SKM-1 (cell line): Measurements from ENCODE around the gene ACTG1.
"Not testable (repeated sequence)": the region's sequence is repeated elsewhere in the genome, so short reads cannot be mapped to it uniquely, and the experiment has no call there.

Experiments
- DNase-seq: peaks from one replicate; lab custom pipeline; 2025; ENCODE audit not compliant: unreplicated experiment; lab: John Stamatoyannopoulos, UW

Gene ACTG1

DNA sequence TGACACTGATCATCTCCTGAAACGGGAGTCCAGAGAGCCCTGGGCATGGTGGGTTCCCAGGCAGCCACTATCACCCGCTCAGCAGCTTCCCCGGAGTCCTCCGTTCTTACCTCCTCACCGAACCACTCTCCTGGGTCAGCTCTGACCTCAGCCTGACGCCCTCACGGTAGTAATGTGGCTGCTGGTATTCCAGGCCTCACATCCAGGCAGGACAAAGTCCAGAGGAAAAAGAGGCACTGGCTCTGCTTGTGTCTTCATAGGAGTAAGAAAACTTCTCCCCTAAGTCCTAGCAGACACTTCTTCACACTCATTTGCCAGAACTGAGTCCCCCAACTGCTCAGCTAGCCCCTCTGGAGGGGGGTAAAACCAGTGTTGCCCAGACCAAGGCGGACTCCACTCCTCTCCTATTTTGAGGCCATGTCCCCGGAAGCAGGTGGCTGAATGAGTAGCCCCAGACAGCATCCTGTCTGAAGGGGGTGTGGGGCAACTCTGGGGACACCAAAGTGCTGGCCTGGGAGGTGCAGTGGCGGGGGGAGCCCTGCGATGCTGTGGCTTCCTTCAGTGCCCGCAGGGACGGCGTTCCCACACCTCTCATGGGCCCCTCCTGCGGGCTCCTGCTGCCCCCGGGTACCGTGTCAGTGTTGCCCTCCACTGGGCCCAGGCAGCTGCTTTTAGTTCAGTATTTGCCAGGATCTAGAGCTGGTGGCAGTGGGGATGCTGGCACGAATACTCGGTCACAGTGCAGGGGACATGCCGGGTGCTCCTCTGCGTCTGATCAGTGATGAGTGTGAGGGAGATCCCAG, 20.9 kb upstream of the ACTG1 start:
- no peak for DNase-seq

DNA sequence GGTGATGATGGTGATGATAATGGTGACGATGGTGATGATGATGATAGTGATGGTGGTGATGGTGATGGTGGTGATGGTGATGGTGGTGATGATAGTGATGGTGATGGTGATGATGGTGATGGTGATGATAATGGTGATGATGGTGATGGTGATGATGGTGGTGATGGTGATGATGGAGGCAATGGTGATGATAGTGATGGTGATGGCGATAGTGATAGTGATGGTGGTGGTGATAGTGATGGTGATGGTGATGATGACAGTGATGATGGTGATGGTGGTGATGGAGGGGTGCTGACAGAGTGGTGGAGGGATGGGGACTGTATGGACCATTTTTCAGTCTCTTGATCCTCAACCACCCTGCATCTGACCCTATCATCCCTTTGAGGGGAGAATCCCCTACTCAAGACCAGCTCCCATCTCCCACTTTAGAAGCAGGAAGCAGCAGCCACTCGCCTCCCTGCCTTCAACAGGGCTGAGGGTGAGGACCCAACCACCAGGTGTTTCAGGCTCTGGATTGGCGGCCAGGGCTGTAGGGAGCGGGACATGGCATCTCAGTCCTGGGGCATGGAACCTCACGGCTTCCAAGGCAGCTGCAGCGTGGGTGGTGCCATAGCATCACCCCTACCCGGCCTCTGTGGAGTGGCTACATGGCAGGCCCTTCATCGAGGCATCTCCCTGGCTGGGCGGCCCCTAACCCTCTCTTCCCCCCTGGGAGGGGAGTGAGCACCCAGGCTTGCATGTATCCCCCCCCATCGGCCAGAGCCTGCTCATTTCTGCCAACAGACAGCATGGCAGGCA, 20.1 kb upstream of the ACTG1 start:
- no peak for DNase-seq

DNA sequence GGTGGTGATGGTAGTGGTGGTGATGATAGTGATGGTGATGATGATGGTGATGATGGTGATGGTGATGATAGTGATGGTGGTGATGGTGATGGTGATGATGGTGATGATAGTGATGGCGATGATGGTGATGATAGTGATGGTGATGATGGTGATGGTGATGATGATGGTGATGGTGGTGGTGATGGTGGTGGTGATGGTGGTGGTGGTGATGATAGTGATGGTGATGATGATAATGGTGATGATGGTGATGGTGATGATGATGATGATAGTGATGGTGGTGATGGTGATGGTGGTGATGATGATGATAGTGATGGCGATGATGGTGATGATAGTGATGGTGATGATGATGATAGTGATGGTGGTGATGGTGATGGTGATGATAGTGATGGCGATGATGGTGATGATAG, 19.4 kb upstream of the ACTG1 start:
- DNase-seq = not testable (repeated sequence)

DNA sequence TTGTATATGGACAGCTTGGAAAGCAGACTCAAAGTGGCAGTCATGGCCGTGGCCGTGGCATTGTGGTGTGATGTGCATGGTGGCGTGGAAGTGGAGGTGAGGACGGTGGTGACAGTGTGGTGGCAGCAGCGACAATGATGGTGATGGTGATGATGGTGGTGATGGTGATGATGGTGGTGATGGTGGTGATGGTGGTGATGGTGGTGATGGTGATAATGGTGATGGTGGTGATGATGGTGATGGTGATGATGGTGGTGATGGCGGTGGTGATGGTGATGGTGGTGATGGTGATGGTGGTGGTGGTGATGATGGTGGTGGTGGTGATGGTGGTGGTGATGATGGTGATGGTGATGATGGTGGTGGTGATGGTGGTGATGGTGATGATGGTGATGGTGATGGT, 18.4 kb upstream of the ACTG1 start:
- not testable (repeated sequence) for DNase-seq

DNA sequence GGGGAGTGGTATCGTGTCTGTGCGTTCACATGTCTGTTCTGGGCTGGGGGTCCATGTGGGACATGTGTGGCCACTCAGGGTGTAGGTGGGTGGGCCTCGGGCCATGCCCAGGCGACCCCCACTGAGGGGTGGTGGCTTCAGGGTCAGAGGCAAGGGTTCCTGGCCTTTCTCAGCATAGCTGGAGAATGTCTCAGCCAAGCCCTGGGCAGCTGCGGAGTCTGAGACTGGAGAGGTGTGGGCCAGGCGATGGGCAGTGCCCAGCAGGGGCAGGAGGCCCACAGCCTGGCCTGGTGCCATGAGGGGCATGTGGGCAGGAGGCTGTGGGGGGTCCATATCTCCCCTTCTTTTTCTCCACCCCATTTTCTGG, 16.8 kb upstream of the ACTG1 start:
- DNase-seq = no peak

DNA sequence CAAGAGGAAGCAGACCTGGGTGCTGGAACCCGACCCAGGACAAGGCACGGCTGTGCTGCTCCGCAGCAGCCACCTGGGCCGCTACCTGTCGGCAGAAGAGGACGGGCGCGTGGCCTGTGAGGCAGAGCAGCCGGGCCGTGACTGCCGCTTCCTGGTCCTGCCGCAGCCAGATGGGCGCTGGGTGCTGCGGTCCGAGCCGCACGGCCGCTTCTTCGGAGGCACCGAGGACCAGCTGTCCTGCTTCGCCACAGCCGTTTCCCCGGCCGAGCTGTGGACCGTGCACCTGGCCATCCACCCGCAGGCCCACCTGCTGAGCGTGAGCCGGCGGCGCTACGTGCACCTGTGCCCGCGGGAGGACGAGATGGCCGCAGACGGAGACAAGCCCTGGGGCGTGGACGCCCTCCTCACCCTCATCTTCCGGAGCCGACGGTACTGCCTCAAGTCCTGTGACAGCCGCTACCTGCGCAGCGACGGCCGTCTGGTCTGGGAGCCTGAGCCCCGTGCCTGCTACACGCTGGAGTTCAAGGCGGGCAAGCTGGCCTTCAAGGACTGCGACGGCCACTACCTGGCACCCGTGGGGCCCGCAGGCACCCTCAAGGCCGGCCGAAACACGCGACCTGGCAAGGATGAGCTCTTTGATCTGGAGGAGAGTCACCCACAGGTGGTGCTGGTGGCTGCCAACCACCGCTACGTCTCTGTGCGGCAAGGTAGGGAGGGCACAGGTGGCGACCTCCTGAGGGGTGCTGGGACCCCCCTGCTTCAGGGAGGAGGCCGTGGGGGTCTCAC, 16.2 kb upstream of the ACTG1 start:
- no peak for DNase-seq

DNA sequence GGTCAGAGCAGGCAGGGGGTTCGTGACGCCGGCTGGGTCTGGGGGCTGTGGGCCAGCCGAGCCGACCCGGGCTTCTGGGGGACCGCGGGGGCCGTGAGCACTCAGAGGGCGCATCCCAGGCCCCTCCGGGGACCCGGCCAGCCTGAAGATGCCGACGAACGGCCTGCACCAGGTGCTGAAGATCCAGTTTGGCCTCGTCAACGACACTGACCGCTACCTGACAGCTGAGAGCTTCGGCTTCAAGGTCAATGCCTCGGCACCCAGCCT, 15.7 kb upstream of the ACTG1 start:
- DNase-seq = no peak

DNA sequence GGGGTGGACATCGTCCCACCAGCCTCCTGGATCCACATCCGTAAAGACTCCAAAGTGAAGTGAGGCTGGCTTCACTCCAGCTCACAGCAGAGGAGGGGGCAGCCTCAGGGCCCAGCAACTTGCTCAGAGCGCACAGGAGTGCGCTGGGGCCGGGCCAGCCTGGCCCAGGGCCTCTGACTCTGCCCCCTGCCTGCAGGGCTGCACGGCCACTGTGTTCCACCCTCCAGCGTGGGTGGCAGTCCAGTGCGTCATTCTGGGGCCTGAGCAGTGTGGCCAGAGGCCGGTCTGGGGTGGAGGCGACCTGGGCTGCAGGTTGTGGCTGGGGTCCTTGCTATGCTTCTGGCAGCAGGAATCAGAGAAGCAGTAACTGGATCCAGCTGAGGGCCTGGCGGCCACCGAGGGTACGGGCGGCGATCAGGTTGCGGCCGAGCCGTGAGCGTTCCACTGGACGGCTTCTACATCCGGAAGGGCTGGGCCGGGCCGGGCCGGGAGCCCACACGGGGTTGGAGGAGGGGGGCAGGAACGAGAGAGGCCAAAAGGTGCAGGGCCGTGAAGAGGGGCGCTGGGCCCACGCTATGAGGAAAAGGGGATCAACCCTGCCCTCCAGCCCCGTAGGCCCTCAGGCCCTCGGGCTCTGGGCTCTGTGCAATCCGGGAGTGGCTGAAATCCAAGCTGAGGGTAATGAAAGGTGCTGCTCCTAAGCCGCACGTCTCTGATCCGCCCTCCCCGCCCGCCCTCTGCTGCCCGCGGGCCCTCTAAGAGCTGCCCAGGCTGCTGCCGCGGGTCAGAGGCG, 15.2 kb upstream of the ACTG1 start, which contains the start of gene FSCN2:
TSS of gene FSCN2 (plus strand) at position 787 of the 793 bp plus-strand sequence. CDS start 155 bp downstream, outside the sequence.
- DNase-seq = no peak

DNA sequence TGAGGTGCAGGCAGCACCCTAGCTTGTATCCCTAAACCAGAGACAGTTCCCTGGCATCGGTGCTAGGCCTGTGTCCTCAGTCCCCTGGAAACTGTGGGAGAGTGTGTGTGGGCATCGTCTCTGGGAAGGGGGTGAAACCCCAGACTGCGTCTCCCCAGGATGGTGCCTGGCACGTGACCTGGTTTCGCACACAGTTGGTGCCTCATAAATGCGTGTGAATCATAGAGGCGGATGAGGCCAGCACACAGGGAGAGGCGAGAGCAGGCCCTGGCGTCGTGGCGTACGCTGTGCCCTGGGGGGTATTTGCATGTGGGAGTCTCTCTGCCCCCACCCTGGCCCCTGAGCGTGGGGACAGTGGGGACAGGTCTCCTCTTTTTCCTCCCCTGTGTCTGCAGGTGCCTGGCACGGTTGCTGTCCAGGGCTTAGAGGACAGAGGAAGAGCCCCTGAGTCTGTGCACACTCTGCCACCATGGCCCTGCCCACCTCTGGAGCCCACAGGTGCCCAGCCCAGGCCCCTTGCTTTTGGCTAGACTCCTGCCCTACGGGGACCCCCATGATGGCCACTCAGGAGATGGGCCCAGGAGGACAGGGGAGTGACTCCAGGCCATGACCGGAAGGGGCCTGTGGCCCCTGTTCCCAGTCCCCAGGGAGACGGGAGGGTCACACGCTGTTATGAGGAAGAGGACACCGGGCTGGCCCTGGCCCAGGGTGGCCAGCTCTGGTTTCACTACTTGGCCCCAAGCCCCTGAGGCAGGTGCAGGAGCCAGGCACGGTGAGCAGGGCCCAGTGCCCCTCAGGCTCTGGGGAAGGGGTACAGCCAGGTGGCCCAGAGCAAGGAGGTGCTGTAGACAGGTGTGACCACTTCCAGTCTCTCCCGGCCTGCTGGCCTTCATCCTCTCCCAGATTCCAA, 14.3 kb upstream of the ACTG1 start:
- DNase-seq = no peak

DNA sequence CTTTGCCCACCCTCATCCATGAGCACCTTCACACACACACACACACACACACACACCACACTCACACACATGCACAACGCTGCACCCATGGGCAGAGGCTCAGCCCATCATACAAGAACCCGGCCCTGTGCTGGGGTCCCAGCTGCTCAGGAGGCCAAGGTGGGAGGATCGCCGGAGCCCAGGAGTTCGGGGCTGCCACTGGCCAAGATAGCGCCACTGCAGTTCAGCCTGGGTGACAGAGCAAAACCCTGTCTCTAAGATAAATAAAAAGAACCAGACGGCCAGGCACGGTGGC, 12.2 kb upstream of the ACTG1 start:
- no peak for DNase-seq

DNA sequence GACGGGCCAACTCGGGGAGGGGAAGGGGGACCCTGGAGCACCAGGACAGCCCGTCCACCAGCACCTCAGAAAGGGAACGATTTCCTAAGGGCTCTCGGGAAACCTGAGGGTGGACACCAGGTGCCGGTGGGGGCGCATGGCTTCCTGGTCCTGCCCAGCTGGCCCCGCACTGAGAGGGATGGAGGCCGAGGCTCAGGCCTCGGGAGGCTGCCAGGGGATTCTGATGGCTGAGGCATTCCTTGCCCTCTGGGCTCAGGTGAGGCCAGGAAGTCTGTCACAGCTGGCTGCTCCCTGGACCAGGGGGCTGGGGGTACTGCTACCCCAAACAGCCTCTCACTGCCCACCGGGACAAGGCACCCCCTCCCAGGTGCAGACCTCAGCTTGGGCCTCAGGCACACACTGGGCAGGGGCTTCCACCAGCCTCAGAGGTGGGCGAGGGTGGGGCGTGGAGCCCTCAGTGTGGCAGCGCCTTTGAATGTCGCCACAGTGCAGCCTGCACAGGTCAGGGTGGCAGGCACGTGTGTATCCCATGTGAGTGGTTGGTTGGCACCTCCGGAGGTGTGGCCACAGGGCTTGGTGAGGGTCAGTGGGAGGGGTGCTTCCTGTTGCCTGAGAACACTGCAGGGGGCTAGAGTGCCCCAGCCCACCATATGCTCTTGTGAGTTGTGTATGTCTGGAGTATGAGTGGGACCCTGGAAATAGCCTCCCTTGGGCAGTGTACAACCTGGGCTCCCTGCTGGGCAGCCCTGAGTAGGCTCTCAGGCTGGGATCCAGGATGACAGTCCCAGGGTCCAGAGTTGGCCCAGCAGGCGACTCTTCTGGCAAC, 11.7 kb upstream of the ACTG1 start:
- DNase-seq = no peak

DNA sequence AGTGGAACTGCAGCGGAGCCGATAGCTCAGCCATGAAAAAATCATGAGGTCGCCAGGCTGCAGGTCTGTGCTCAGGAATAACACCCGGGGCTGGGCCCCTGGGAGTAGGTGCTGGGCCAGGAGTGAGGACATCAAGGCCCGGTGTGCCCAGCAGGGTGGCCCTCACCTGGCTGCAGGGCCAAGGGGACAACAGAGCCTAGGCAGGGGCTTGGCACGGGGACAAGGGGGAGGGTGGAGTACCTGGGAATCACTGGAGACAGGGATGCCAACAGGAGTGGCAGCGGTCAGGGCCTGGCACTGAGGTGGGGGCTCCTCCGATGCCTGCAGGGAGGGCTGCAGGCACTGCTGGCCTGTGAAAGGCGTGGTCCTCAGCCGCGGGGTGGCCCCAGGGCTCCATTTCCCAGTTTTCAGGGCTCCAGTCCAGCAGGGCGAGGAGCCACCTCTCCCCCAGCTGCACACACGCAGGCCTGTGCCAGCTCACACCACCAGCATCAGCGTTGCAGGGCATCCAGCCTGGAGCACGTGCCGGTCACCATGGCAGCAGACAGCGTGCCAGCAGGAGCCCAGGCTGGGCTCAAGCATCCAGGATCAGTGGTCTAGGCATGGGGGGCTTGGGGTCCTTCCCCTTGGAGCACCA, 10.9 kb upstream of the ACTG1 start:
- no peak for DNase-seq

DNA sequence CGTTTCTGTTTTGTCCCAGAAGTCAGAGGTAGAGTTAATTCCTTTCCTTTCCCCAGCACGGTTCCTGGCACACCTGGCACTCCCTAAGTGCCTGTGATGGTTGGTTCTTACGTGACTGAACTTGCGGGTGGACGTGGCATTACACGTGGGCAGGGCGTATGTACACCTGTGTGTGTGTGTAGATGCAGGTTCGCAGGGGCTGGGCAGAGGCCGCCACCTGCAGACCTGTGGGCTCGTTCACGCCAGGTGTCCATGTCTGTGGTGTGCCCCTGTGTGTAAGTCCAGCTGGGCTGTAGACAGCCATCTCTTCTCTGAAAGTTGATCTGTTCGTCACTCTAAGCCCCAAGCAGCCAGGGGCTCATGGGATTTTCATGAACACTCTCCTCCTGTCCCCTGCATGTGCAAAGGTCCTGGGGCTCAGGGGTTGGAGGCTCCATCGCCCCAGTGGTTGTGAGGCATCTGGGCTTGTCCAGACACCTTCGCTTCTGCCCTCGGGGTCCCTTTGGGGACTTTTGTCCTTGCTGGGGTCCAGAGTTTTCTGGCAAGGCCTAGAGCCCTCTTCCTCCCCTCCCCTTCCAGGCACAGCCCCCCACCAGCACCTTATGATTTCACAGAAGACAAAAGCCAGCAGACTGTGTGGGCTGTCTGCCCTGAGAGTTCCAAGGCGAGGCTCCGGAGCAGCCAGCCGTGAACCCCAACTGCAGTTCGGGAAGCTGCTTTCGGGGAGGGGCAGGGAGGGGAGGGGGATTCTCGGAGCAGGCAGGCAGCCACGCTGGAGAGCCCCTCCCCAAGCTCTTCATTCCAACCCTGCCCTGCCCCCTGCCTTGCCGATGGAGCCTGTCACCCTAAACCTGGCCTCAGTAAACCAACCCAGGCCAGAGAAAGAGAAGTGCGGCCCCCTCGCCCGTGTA, 10.1 kb upstream of the ACTG1 start:
- no peak for DNase-seq

DNA sequence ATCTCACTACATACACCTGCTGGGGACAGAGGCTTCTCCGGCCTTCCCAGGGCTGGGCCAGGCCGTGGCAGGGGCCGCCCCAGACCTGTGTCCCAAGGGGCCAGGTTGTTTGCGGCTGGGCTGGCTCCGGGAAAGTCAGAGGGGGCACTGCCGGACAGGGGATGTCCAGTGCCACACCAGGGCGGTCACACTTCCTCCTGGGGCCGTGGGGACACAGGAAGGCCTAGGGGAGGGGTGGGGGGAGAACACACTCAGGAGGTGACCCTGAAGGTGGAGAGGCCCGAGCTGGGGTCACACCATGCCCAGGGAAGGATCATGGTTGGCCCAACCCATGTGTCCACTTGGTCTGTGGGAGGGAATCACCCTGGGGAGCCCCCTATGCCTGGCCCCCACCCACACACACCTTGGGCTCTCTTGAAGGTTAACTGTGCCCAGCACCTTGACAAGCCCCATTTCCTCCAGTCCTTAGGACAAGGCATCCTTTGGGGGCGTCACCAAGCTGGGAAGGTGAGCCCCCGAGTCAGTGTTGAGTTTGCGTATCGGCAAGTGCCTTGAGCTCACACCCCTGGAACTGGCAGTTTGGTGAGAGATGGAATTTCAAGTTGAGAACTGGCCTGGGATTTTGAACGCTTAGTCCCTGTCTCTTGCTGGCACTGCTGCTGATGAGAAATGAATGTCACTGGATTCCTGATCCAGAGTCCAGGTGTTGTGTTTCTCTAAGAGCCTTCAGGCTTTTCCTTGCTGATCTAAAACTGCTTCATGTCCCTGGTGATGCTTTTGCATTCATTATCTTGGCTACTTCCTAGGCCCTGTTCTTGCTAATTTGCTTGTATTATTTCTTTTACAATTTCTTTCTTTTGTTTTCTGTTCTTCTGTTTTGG, 7.7 kb upstream of the ACTG1 start:
- no peak for DNase-seq

DNA sequence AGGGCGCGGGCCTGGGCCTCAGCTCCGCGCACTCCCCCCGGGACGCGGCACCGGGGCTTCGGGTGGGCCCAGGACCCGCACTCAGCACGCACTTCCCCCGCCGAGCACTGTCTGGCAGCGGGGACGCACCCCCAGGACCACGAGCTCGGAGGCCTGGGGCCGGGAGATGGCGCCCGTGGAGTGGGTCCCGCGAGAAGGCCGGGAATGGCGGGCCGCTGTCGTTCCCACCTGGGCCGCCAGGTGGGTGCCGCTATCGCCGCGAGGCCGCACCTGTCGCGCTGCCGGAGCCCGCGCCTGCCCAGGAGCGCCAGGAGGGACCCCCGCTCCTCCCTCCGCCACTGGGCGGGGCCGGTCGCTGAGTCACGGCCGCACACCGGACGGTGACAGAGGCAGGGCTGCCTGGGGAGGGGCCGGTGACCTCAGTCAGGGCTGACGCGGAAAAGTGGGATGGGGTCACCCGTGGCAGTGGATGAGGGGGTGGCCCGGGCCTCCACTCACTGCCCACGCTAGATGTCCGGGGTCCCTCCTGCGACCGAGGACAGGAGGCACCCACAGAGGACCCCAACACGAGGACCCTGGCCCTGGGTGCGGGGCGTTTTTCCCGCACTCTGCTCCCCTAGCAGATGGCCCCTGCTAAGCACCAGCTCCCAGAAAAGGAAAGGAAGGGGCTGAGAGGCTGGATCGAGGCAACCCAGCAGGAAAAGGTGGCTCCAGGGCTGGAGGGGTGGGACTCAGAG, 6.9 kb upstream of the ACTG1 start:
- DNase-seq = no peak

DNA sequence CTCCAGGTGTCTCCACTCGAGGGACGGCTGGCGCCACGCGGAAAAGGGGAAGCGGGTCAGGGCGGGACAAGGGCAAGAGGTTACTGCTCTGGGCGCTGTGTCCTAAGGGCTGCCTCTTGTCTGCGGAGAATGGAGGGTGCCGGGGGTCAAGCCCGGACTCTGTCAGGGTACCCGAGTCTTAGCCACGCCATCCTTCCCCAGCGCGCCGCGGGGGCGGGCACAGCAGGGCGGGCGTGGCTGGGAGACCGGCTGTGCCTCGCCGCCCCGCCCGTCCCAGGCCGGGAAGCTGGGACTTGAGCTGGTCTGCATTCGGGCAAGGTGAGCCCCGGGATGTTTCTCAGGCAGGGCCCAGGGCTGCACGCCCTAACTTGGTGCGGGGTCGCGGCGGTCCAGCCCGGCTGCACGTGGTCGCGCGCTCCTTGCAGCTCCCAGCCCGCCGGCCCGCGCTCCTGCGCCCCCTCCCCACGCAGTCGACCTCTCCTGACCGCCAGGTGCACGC, 6.2 kb upstream of the ACTG1 start:
- DNase-seq = no peak
